Right ventricle myocardium inferior (tissue), 1 donor: ENCODE results near the gene PDZK1IP1. TPM values are rescaled to one million over a fixed set of nuclear protein-coding genes. Genes with fewer than 3 reads are reported as not detected.

ENCODE experiments used
- ATAC-seq: fragments of 200-7000 bp; cut with Tn5 transposase; one replicate; pipeline ENCODE4 v1.9.1; 2020; ENCODE audit warnings: mild to moderate bottlenecking, moderate library complexity
- DNase-seq: peaks from one replicate; pipeline ENCODE4 v3.0.0; 2021; ENCODE audit errors: missing footprints
- intact Hi-C: fragments of 100-400 bp; cut with DNase I; formaldehyde crosslinking; loops from one replicate; pipeline ENCODE4 v1.11.0; 2022
- total RNA-seq: library from RNA; stranded (reverse); fragmentation: NEBNext Ultra II Directional; extraction: Animal tissue kit (Norgen Biotek cat#: 25700); gene quantifications from one replicate; pipeline ENCODE4 v1.2.1, GENCODE V29; 2021
- donor health status: DM: no; HTN: yes; CAD: no; lungs with severe emphysema.

PDZK1IP1 gene
- total RNA-seq, 1 donor from 2014 or later = not detected

DNA sequence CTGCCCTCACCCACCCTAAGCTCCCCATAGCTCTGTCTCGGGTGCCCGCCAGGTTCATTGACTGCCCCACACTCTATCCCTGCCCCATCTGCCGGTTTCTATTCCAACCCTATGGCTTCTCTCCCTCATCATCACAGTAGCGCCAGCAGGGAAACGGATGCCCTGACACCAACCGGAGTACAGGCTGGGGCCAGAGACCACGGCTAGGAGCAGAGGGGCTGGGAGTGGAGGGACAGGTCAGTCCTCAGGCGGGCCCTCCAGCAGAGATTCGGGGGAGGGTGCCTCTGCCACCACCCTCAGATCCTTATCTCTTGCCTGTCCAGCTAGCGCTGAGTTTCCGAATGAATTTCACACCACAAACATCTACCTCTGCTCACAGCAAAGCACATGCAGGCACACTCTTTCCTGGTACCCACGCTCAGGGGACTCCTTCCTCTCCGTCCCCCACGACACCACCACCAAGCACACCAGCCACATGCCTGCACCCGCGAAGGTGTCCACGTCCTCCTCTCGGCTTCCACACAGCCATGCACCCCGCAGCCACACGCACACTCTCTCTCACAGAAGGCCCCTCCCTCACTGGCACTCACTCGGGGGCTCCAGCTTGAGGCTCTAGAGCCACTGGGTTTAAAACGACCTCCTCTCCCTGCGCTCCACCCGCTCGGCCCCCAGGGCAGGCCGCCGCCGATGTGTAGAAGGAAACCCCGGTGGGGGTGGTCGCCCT lies 35.0 kb upstream of the PDZK1IP1 start:
- intact Hi-C loops = no loop called here
- DNase-seq = no peak
- no peak for ATAC-seq

- no peak for ATAC-seq
- intact Hi-C loops = no loop called here
Observed at GRCh38 chr1:47223921-47224675, 34.3 kb upstream of the PDZK1IP1 start.

DNA sequence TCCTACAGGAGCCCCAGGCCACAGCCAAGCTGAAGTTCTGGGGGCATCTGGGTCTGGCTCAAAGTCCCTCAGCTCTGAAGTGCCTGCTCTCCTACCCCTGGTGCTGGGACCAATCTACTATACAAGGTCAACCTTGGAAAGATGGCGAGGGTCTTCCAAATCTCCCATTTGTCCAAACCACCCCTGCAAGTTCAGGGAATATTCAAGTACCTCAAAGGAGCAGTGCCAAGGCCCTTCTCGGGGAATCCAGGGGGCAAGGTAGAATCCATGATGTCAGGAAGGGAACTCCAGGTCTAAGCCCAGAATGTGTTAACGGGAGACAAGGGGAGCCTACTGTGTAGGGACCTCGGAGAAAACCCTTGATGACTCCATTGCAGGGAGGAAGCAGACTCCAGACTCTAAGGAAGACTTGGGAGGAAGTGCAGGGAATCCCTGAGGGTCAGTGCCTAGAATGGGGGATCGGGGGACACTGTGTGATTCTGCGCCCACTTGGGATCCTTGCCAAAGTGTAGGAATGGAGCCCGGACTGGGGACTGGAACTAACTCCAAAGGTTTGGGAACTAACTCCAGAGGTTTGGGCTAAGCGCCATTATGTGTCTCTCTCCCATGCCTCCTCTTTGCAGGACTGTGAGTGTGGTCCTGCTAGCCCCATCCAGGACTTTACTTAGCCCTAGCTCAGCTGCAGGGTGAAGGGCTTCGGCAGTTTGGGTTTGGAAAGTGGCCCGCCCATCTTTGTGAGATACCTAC lies 33.5 kb upstream of the PDZK1IP1 start:
- intact Hi-C loops = no loop called here
- ATAC-seq (no peak), DNase-seq (no peak)

More at GRCh38 chr1:47223921-47224675, 34.3 kb upstream of the PDZK1IP1 start:
- DNase-seq = no peak

DNA sequence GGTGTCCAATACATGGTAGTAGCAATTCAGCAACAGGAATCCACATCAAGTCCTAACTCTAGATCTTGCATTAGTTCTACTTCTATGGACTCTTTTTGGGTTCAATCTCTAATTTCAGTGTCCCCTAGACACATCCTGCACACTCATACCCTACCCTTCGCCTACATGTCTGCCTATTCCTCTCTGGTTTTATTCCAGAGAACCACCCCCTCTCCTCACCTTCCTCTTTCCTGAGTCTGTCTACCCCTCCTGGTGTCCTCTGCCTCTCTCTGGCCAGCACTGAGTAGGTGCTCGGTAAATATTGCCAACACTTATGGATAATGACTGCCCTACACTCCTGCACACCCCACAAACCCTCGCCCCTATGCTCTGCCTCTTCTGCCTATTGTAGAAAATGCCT lies 32.6 kb upstream of the PDZK1IP1 start:
- intact Hi-C loops = no loop called here
- ATAC-seq (no peak), DNase-seq (no peak)

GRCh38 chr1:47219590-47220220 lies 29.9 kb upstream of the PDZK1IP1 start:
- ATAC-seq (no peak), DNase-seq (no peak)
- intact Hi-C loops = no loop called here

DNA sequence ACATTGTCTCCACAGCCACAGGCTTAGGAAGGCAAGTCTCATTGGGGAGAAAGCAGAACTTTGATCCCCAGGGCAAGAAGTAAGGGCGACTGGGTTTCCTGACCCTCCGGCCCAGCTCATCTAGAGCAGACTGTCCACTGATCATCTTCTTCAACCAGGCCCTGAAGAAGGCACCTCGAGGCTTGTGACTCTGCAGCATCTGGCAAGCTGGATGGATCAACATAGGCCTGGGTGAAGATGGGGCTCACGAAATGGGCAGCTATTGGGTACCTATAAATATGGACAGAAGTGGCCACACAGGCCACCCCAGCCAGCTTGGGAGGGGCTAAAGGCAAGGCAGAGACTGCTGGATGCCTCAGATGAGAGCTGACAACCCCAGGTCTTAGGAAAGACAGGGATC lies 29.2 kb upstream of the PDZK1IP1 start:
- intact Hi-C loops = no loop called here
- ATAC-seq (no peak), DNase-seq (no peak)

- no peak for DNase-seq
- intact Hi-C loops = no loop called here
- ATAC-seq = no peak
Observed at GRCh38 chr1:47216278-47217059, 26.6 kb upstream of the PDZK1IP1 start.

DNA sequence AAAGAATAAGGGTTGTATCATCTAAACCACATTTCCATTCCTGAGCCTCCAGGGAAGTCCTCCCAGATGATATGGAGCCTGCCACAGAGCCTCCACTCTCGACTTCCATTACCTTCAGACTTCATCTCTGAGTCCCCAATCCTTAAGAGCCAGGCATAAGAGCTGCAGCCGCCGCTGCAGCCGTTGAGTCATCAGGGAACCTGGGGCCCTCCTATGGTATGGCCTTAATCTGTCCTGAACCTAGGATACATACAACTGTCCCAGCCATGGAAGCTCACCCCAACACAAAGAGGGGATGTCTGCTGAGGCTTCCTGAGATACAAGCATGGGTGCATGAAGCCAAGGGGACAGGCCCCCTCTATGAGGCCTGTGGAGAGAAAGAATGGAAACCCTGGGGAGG lies 25.9 kb upstream of the PDZK1IP1 start:
- no peak for DNase-seq
- ATAC-seq = no peak
- intact Hi-C loops = no loop called here

- DNase-seq (no peak), ATAC-seq (no peak)
- intact Hi-C loops = no loop called here
Observed at GRCh38 chr1:47214549-47214948, 24.7 kb upstream of the PDZK1IP1 start.

DNA sequence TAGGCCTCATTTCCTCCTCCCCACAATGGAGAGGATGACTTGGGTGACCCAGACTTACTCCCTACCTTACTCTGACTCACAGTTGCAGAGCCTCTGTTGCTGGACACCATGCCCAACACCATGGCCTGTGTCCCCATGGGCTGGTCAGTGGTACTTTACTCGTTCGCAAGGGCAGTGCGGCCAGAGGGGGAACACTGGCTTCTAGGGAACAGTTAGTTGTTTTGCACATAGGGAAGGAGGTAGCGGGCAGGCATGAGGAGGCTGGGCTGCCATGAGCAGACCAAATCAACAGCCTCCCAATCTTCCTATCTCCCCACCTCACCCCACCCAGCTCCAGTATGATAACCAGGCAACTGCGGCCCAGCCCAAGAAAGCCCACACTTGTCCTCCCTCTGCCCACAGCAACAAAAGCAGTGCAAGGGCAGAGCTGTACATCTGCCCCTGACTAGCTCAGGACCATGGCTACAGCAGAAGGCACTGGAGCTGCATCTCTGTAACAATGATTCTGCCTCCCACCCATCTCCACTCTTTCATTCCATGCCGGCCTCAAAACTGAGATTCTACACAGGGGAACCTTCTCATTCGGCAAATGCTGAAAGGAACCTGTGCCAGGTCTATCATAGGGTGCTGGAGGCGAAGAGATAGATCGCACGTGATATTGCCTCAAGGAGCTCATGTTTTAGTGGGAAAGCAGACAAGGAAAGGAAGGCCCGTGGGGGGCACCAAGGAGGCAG lies 23.6 kb upstream of the PDZK1IP1 start:
- ATAC-seq (no peak), DNase-seq (no peak)
- intact Hi-C loops = no loop called here

DNA sequence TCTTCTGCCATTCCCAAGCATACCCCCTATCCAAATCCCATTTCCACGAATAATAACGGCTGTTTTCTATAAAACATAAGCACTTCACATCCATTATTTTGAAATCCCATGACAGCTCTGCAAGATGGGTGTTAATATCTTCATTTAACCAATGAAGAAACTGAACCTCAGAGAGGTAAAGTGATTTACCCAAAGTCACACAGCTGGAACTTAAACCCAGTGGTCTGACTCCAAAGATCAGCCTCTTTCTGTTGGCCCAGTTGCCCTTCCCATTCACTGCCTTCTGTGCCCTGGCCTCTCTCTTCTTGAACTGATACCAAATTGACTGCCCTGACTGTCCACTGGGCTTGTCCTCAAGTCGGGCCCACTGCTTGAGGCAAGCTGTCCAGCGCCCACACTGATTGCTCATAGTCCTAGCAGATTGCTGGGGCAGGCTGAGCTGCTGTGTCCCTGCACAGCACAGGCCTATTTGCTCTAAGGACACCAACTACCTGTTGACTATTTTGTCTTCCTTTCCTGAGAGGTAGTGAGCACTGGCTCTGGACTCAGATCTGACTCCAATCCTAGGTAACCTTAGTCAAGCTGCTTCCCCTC lies 22.9 kb upstream of the PDZK1IP1 start:
- no peak for ATAC-seq
- no peak for DNase-seq
- intact Hi-C loops = no loop called here

- intact Hi-C loops = no loop called here
- ATAC-seq (peak; percentile 73), DNase-seq (no peak)
Observed at GRCh38 chr1:47211796-47212269, 22.0 kb upstream of the PDZK1IP1 start.

- DNase-seq (no peak), ATAC-seq (no peak)
- intact Hi-C loops = no loop called here
Observed at GRCh38 chr1:47210666-47211065, 20.8 kb upstream of the PDZK1IP1 start.

DNA sequence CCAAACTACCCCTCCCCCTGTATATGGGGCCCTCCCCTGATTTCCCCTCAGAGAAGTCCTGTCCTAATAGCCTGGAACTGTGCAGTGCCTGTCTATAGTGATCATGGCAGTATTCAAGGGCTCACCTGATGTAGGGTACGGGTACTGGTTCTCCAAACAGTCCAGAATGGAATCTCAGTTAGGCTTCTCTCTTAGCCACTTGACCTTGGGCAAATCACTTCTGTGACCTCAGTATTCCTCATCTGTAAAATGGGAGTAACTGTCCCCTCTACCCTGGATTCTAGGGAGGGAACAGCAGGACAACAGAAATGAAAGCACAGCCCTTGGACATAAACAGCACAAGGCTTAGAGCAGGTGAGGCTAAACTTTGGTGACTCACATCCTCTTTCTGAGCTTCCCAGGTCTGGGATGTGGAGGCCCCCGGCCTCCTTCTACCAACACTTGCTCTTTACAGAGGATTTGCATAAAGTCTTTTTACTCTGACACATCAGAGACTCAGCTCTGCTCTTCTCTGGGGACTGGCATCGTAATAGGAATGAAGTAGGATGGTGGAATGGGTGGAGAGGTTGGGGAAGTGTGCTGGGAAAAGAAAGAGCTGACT lies 20.0 kb upstream of the PDZK1IP1 start:
- no peak for DNase-seq
- ATAC-seq = no peak
- intact Hi-C loops = no loop called here

- ATAC-seq (no peak), DNase-seq (no peak)
- intact Hi-C loops = no loop called here
Observed at GRCh38 chr1:47209091-47209490, 19.3 kb upstream of the PDZK1IP1 start.

DNA sequence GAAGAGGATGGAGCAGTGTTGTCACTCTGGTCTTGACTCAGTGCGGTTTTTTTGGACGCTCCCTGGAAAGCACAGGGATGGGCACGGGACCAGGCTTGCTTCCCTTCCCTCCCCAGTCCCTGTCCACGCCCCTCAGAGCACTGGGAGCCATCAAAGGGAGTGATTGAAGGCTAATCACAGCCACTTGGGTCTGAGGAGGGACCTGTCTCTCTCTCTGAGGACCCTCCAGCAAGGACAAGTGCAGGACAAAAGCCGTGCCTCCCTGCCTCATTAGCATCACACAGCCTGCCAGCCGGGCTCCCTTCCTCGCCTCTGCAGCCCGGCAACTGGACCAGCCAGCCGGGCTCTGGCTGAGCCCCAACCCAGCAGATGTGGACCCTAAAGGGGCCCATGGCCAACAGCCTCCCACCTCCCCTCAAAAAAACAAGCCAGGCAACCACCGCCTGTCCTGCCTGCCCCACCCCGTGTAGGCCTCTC lies 18.6 kb upstream of the PDZK1IP1 start:
- no peak for DNase-seq
- intact Hi-C loops = no loop called here
- no peak for ATAC-seq

- no peak for ATAC-seq
- intact Hi-C loops = no loop called here
Observed at GRCh38 chr1:47207803-47208373, 18.1 kb upstream of the PDZK1IP1 start.

More at GRCh38 chr1:47207803-47208373, 18.1 kb upstream of the PDZK1IP1 start:
- DNase-seq = no peak
